ENCODE data around the gene CAPN6.

The CAPN6 gene

GRCh38 chrX:111264385-111264784 is 5.9 kb downstream of the CAPN6 start:
- TF ChIP-seq CTCF (IDR thresholded peaks at IDR 0.05; ENCODE audit: low read depth, low read length, missing control alignments), result no peak
- H3K4me3 ChIP-seq (replicated peaks; ENCODE audit: low read depth, low read length), result no peak overlapping the region
- DNase-seq (ENCODE audit: extremely low read depth, low read depth), result no peak

- no peak for TF ChIP-seq CTCF (IDR thresholded peaks at IDR 0.05; ENCODE audit: low read depth, low read length, missing control alignments)
- no peak for DNase-seq (ENCODE audit: extremely low read depth, low read depth)
These were observed 8.2 kb downstream of the CAPN6 start for GRCh38 chrX:111262086-111262485.

GRCh38 chrX:111260451-111260850 is 9.8 kb downstream of the CAPN6 start:
- no peak overlapping the region for H3K4me3 ChIP-seq (replicated peaks; ENCODE audit: low read depth, low read length)
- TF ChIP-seq CTCF (IDR thresholded peaks at IDR 0.05; ENCODE audit: low read depth, low read length, missing control alignments), result no peak
- no peak for DNase-seq (ENCODE audit: extremely low read depth, low read depth)

More at GRCh38 chrX:111262086-111262485, 8.2 kb downstream of the CAPN6 start:
- no peak overlapping the region for H3K4me3 ChIP-seq (replicated peaks; ENCODE audit: low read depth, low read length)

- no peak for TF ChIP-seq CTCF (IDR thresholded peaks at IDR 0.05; ENCODE audit: low read depth, low read length, missing control alignments)
- no peak for DNase-seq (ENCODE audit: extremely low read depth, low read depth)
- no peak overlapping the region for H3K4me3 ChIP-seq (replicated peaks; ENCODE audit: low read depth, low read length)
These were observed 10.7 kb downstream of the CAPN6 start for GRCh38 chrX:111259559-111259958.

GRCh38 chrX:111257733-111258132 is 12.6 kb downstream of the CAPN6 start:
- DNase-seq (ENCODE audit: extremely low read depth, low read depth), result no peak
- no peak for TF ChIP-seq CTCF (IDR thresholded peaks at IDR 0.05; ENCODE audit: low read depth, low read length, missing control alignments)
- no peak overlapping the region for H3K4me3 ChIP-seq (replicated peaks; ENCODE audit: low read depth, low read length)

GRCh38 chrX:111254896-111255693 is 15.2 kb downstream of the CAPN6 start:
- no peak overlapping the region for H3K4me3 ChIP-seq (replicated peaks; ENCODE audit: low read depth, low read length)
- no peak for TF ChIP-seq CTCF (IDR thresholded peaks at IDR 0.05; ENCODE audit: low read depth, low read length, missing control alignments)
- no peak for DNase-seq (ENCODE audit: extremely low read depth, low read depth)

Measured in HFF-Myc (cell line).